T47D (cell line): ENCODE data around the gene PRKCA.
A peak's percentile ranks its signal among the peaks of the same experiment; 100 is the strongest.

Source experiments
- DNase-seq, 2 experiments: peaks; one replicate each; pipeline versions ENCODE4 v3.0.0 to v3.0.0-alpha.2; 2011 to 2012; ENCODE audit warnings: low read depth in 1 of 2, low spot score in 1 of 2
- JUND ChIP-seq: IDR thresholded peaks from 2 replicates; pipeline ENCODE4 v1.6.1; 2012; ENCODE audit warnings: low read depth
- in situ Hi-C: cut with HindIII; loops from 2 replicates; pipeline ENCODE4 v1.10.0; 2016; ENCODE audit warnings: low sequenced_read_pairs, low pct_unique_long_range_greater_than_20kb

PRKCA gene

GRCh38 chr17:66491213-66491612, 188.8 kb downstream of the PRKCA start:
- DNase-seq = no peak
- TF ChIP-seq JUND = no peak
- in situ Hi-C loops = no loop called here

- no peak for DNase-seq
- TF ChIP-seq JUND = no peak
- in situ Hi-C loops = no loop called here
Observed at GRCh38 chr17:66491665-66492064, 189.3 kb downstream of the PRKCA start.

DNA sequence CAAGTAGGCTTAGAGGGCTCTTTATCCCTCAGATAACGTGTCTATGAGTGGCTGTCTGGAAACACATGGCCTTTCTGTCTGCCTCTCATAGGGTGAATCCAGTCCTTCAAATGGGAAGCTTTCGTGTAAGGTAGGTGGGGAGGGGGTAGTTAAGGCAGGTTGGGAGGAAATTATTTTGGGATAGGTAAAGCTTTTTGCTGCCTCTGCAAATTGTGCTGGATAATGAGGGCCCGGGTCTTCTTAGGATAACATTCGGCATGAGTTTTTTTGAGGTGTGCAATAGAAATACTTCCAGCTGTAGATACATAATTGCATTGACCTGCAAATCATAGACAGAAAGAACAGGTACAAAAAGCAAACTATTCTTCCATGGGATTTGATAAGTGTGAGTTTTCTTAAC, 189.7 kb downstream of the PRKCA start:
- in situ Hi-C loops = no loop called here
- no peak for DNase-seq
- no peak for TF ChIP-seq JUND

- no peak for DNase-seq
- in situ Hi-C loops = no loop called here
- no peak for TF ChIP-seq JUND
Observed at GRCh38 chr17:66492561-66493005, 190.2 kb downstream of the PRKCA start.

DNA sequence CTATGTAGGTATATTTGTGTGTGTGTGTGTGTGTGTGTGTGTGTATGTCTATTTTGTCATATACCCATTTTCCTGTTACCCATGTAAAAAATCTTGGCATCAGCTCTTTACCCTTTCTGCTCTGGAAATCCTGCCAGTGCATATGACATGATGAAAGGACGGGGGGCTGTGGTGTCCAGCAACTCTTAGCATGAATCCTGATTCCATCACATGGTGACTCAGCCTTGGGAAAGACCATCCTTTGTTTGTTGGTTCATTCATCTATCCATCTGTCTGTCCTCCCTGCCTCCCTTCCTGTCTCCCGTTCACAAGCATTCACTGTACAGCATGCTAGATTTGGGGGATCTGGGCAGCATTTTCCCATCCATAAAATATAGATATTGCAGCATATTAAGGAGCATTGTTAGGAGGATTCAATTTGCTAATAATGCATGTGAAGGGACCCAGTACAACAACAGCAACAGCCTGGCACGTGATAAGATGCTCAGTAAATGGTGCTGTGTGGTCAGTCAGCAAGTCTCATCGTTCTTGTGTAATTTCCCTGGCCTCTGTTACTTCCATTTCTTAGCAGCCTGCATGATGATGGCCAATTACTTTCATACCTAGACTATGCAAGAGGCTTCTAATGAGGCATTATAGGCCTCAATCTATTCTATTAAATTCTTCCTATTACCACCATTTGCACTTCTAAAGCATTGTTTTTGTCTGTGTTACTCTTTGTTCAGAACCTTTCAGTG, 191.0 kb downstream of the PRKCA start:
- in situ Hi-C loops = no loop called here
- TF ChIP-seq JUND = no peak
- no peak for DNase-seq

- TF ChIP-seq JUND = no peak
- in situ Hi-C loops = no loop called here
- DNase-seq = no peak
Observed at GRCh38 chr17:66494023-66494803, 191.8 kb downstream of the PRKCA start.

DNA sequence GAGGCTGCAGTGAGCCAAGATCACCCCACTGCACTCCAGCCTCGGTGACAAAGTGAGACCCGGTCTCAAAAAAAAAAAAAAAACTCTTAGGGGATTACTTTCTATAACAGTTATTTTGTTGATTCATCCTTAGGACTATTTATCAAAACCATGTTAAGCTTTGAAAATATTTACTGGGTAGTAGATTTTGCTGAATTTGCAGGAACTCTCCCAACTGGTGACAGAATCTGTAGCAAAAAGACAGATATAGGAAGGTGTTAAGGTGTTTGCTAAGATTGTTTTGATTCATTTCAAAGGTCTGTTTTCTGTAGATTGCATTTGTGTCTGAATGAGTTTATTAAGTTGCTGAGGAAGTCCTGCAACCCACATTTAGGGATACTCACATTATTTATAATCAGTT, 192.6 kb downstream of the PRKCA start:
- no peak for DNase-seq
- in situ Hi-C loops = no loop called here
- TF ChIP-seq JUND = no peak

DNA sequence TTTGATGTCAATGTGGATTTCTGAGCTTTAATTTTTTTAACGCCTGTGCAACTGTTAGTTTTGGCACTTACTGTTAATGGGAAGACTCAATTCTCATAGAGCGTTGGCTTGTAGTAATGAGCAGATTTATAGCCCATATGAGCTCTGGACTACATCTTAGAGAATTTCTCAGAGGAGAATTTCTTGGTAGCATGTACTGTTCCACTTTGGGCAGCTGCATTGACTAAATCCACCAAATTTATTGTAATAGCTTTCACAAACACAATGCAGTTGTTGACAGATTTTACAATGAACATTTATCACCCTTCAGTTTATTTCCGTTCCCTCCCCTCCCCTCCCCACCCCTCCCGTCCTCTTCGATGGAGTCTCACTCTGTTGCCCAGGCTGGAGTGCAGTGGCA, 193.9 kb downstream of the PRKCA start:
- in situ Hi-C loops = no loop called here
- TF ChIP-seq JUND = no peak

DNA sequence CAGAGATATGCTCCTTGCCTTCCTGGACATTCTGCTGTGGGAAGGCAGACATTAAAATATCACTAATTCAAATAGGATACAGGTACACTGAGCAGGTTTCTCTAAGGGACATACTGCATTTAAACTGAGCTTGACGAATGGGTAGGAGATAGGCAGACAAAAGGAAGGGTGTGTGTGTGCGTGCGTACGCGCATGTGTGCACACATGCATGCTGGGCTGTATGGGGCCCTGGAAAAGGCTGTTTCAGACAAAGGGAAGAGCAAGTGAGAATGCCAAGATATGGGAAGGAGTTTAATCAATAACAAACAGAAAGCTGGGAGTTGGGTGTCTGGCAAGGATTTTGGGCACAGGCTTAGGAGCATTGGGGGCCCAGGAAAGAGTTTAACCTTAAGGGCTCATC, 196.2 kb downstream of the PRKCA start:
- in situ Hi-C loops = no loop called here
- no peak for DNase-seq
- no peak for TF ChIP-seq JUND

More for the DNA sequence above, 193.9 kb downstream of the PRKCA start:
- no peak for DNase-seq

GRCh38 chr17:66506641-66507040, 204.2 kb downstream of the PRKCA start:
- no peak for DNase-seq
- no peak for TF ChIP-seq JUND
- in situ Hi-C loops = no loop called here

DNA sequence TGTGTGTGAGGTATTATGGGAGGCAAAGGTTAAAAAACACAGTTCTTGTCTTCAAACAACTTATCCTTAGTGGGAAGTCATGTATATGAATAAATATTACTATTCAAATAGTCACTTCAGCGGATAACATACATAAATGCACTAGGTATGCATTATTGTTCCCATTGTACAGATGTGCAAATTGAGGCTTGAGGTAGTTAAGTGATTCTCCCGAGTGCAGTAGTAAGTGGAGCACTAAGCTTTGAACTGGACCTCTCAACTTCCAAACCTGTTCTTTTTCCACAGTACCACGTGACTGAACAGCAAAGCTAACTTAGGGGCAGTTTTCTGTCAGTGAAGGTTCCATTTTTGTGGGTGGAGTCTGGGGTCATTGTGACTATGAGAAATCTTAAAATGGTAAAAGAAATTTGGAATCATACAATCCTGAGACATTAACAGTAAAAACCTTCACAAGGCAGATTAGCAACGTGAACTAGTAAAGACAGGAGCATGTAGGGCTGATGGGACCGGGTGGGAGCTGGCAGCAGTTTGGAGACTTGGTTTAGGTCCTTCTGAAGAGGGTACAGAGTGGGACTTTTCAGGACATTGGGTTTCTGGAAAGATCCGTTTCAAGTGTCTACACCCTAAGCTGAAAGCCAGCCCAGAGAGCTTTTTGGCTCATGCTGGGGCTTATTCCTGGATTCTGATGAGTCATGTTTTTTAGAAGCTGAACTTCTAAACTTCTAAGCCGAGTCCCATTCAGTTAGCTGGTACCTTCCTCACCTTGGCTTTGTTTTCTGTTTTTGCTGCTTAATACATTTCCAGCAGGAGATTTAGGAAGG, 204.9 kb downstream of the PRKCA start:
- DNase-seq = peak; percentile 21 to 23
- in situ Hi-C loops = no loop called here

DNA sequence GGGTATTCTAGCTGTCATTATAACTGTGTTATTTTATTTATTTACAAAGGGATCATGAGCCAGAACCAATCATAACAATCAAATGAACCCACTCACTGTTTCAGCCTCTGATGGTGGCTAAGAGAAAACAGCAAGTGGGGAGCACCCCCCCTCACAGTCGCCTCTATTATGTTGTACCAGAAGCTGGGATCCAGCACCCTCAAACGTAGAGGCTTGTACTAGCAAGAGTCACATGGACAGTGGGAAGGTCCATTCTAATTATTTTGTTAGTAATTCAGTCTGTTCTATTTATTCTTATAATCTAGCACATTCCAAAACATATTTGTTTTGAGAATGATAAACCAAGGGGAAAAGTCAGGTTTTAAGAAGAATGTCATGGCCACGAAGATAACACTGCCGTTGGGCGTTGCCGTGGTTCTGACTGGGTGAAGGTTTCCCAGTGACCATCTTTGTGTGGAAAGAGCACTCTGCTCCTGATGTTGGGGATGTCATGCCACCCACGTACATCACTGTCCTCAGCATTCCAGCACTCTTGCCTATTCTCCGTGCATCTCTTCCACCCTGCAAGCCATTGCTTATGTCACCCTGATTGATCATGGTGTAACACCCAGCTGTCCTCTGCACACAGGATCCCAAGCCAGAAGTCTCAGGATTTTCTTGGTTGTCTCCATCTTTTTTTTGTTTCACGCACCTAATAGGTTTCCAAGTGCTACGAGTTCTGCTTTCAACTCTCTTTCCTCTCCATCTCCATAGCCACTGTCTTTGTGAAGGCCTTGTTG, 205.8 kb downstream of the PRKCA start:
- no peak for DNase-seq
- in situ Hi-C loops = no loop called here
- no peak for TF ChIP-seq JUND

More for the DNA sequence above, 204.9 kb downstream of the PRKCA start:
- no peak for TF ChIP-seq JUND
